ENCODE data around the gene XG.
"Not testable (repeated sequence)": the region's sequence is repeated elsewhere in the genome, so short reads cannot be mapped to it uniquely, and the experiment has no call there.

XG gene

GRCh38 chrX:2751291-2751690, 549 bp upstream of the XG start:
- Histone ChIP-seq H3K4me2 (ENCODE audit: low read length) (no peak overlapping the region), H3K9me2 (replicated peaks; ENCODE audit: control insufficient read depth, low read length) (no peaks in the 10 kb centered on the region), H3K9me3 (ENCODE audit: control insufficient read depth, insufficient read depth, low read length) (no peaks in the 10 kb centered on the region), H3K36me3 (ENCODE audit: control insufficient read depth, low read length) (no peaks in the 10 kb centered on the region), H3F3A (ENCODE audit: control insufficient read depth, insufficient read depth) (no peaks in the 10 kb centered on the region), H3K27ac (ENCODE audit: low read depth, low read length) (no peak overlapping the region), H3K4me1 (ENCODE audit: control insufficient read depth, low read length) (no peaks in the 10 kb centered on the region), H3K27me3 (ENCODE audit: control insufficient read depth, low read length) (no peaks in the 10 kb centered on the region; the same call in 1 of the 2 replicates), H3K4me3 (ENCODE audit: low read length) (no peak overlapping the region), H3K79me2 (ENCODE audit: control insufficient read depth, low read length) (no peaks in the 10 kb centered on the region), H4K20me1 (ENCODE audit: control insufficient read depth, insufficient read depth, low read depth, low read length) (no peaks in the 10 kb centered on the region)
- TF ChIP-seq CTCF (IDR thresholded peaks at IDR 0.05; ENCODE audit: low read depth, low read length, poor library complexity, severe bottlenecking) = no peak
- no peak for TF ChIP-seq EZH2phosphoT487 (IDR thresholded peaks at IDR 0.05; ENCODE audit: borderline replicate concordance, low read length)

GRCh38 chrX:2752441-2752840, 601 bp downstream of the XG start:
- H3K9me2 ChIP-seq (replicated peaks; ENCODE audit: control insufficient read depth, low read length); H3F3A ChIP-seq (ENCODE audit: control insufficient read depth, insufficient read depth); H3K36me3 ChIP-seq (ENCODE audit: control insufficient read depth, low read length); H3K4me3 ChIP-seq (ENCODE audit: low read length); H3K27ac ChIP-seq (ENCODE audit: low read depth, low read length); H3K4me2 ChIP-seq (ENCODE audit: low read length); H3K4me1 ChIP-seq (ENCODE audit: control insufficient read depth, low read length); H3K9me3 ChIP-seq (ENCODE audit: control insufficient read depth, insufficient read depth, low read length); H3K79me2 ChIP-seq (ENCODE audit: control insufficient read depth, low read length); H3K27me3 ChIP-seq (ENCODE audit: control insufficient read depth, low read length); H4K20me1 ChIP-seq (ENCODE audit: control insufficient read depth, insufficient read depth, low read depth, low read length): not testable (repeated sequence)

- not testable (repeated sequence) for H3K9me3 ChIP-seq (ENCODE audit: control insufficient read depth, insufficient read depth, low read length); H3K9me2 ChIP-seq (replicated peaks; ENCODE audit: control insufficient read depth, low read length); H3K36me3 ChIP-seq (ENCODE audit: control insufficient read depth, low read length); H3K79me2 ChIP-seq (ENCODE audit: control insufficient read depth, low read length); H3F3A ChIP-seq (ENCODE audit: control insufficient read depth, insufficient read depth); H3K4me3 ChIP-seq (ENCODE audit: low read length); H3K27ac ChIP-seq (ENCODE audit: low read depth, low read length); H3K4me2 ChIP-seq (ENCODE audit: low read length); H3K4me1 ChIP-seq (ENCODE audit: control insufficient read depth, low read length); H3K27me3 ChIP-seq (ENCODE audit: control insufficient read depth, low read length); H4K20me1 ChIP-seq (ENCODE audit: control insufficient read depth, insufficient read depth, low read depth, low read length)
These were observed 3.4 kb downstream of the XG start for GRCh38 chrX:2755163-2755715.

DNA sequence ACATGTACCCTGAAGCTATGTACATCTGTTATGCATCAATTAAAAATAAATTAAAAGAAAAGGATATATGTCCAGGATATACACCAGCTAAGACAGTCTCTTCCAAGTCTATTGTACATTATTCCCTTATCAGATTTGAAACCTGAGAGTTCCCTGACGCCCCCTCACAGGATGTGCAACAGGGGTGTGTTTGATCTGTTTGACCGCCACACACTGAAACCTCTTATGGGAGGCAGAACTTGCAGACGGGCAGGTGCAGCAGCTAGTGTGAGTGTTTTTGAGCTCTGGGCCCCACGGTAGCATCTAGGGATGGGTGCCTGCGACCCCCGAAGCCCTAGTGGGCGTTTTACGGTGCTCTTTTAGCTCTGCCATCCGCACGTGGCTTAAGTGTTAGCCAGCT, 4.7 kb downstream of the XG start:
- no peaks in the 10 kb centered on the region for H3K79me2 ChIP-seq (ENCODE audit: control insufficient read depth, low read length)

More for the DNA sequence above, 4.7 kb downstream of the XG start:
- Histone ChIP-seq H3K9me2 (replicated peaks; ENCODE audit: control insufficient read depth, low read length) (no peaks in the 10 kb centered on the region), H3K27ac (ENCODE audit: low read depth, low read length) (no peak overlapping the region), H4K20me1 (ENCODE audit: control insufficient read depth, insufficient read depth, low read depth, low read length) (no peaks in the 10 kb centered on the region), H3K4me2 (ENCODE audit: low read length) (no peak overlapping the region), H3F3A (ENCODE audit: control insufficient read depth, insufficient read depth) (no peaks in the 10 kb centered on the region), H3K36me3 (ENCODE audit: control insufficient read depth, low read length) (no peaks in the 10 kb centered on the region), H3K9me3 (ENCODE audit: control insufficient read depth, insufficient read depth, low read length) (no peaks in the 10 kb centered on the region), H3K27me3 (ENCODE audit: control insufficient read depth, low read length) (no peaks in the 10 kb centered on the region; the same call in 1 of the 2 replicates), H3K4me3 (ENCODE audit: low read length) (no peak overlapping the region), H3K4me1 (ENCODE audit: control insufficient read depth, low read length) (no peaks in the 10 kb centered on the region)
- TF ChIP-seq EZH2phosphoT487 (IDR thresholded peaks at IDR 0.05; ENCODE audit: borderline replicate concordance, low read length) (no peak), CTCF (IDR thresholded peaks at IDR 0.05; ENCODE audit: low read depth, low read length, poor library complexity, severe bottlenecking) (no peak)

All from DOHH2 (cell line).